ENCODE measurements around the gene GRB7. TPM values are rescaled to one million over a fixed set of nuclear protein-coding genes. Genes with fewer than 3 reads are reported as not detected.

The GRB7 gene
- total and polyA plus RNA-seq, 9 of the 15 experiments (the other 6 are each of a cell fraction or from before 2014, with no cell fraction given), result 0.04 to 6.2 (median 2.2) TPM

DNA sequence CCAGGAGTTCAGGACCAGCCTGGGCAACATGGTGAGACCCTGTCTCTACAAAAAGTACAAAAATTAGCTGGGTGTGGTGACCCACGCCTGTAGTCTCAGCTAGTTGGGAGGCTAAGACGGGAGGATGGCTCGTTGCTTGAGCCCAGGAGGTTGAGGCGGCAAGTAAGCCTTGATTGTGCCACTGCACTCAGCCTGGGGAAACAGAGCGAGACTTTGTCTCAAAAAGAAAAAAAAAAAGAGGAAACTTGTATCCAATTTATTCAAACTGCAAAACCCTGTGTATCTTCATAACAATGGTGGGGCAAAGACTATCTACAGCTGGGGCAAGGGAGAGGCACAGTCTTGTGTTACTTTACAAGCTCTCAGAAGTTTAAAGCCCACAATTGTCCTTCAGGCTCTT lies 21.5 kb downstream of the GRB7 start:
- TF ChIP-seq HDAC8 (tag; IDR thresholded peaks at IDR 0.05), result no peak
- no peak for TF ChIP-seq ZNF347 (CRISPR knock-in tag; IDR thresholded peaks at IDR 0.05; ENCODE audit: low read depth)
- no peak for TF ChIP-seq SRSF3 (IDR thresholded peaks at IDR 0.05; ENCODE audit: insufficient read depth, low read length)
- TF ChIP-seq BRD9 (IDR thresholded peaks at IDR 0.05; ENCODE audit: low read depth, partially characterized antibody), result no peak
- TF ChIP-seq KLF1 (tag; IDR thresholded peaks at IDR 0.05), result no peak
- TF ChIP-seq ZNF174 (CRISPR knock-in tag; IDR thresholded peaks at IDR 0.05), result no peak
- TF ChIP-seq EP300 (IDR thresholded peaks at IDR 0.05; ENCODE audit: low read length), result no peak
- no peak for TF ChIP-seq ZNF165 (CRISPR knock-in tag; IDR thresholded peaks at IDR 0.05; ENCODE audit: borderline replicate concordance)
- TF ChIP-seq ZNF644 (tag; IDR thresholded peaks at IDR 0.05; ENCODE audit: low read depth), result no peak
- TF ChIP-seq EGR1 (conservative IDR thresholded peaks at IDR 0.05), result no peak
- no peak for TF ChIP-seq CREM (IDR thresholded peaks at IDR 0.05; ENCODE audit: low read depth)
- no peak for TF ChIP-seq SIN3A (IDR thresholded peaks at IDR 0.05; ENCODE audit: borderline replicate concordance in 2 of 2, control insufficient read depth in 1 of 2, low read depth in 2 of 2, low read length in 2 of 2)
- TF ChIP-seq ETV5 (CRISPR knock-in tag; IDR thresholded peaks at IDR 0.05; ENCODE audit: low read depth), result no peak
- TF ChIP-seq ELF2 (CRISPR knock-in tag; IDR thresholded peaks at IDR 0.05), result no peak
- TF ChIP-seq, protein P1, sequence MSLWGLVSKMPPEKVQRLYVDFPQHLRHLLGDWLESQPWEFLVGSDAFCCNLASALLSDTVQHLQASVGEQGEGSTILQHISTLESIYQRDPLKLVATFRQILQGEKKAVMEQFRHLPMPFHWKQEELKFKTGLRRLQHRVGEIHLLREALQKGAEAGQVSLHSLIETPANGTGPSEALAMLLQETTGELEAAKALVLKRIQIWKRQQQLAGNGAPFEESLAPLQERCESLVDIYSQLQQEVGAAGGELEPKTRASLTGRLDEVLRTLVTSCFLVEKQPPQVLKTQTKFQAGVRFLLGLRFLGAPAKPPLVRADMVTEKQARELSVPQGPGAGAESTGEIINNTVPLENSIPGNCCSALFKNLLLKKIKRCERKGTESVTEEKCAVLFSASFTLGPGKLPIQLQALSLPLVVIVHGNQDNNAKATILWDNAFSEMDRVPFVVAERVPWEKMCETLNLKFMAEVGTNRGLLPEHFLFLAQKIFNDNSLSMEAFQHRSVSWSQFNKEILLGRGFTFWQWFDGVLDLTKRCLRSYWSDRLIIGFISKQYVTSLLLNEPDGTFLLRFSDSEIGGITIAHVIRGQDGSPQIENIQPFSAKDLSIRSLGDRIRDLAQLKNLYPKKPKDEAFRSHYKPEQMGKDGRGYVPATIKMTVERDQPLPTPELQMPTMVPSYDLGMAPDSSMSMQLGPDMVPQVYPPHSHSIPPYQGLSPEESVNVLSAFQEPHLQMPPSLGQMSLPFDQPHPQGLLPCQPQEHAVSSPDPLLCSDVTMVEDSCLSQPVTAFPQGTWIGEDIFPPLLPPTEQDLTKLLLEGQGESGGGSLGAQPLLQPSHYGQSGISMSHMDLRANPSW (CRISPR knock-in tag; IDR thresholded peaks at IDR 0.05), result no peak
- no peak for TF ChIP-seq FOSL1 (tag; conservative IDR thresholded peaks at IDR 0.05)
- no peak for TF ChIP-seq MEIS2 (IDR thresholded peaks at IDR 0.05; ENCODE audit: partially characterized antibody)
- TF ChIP-seq TOE1 (IDR thresholded peaks at IDR 0.05; ENCODE audit: borderline replicate concordance), result no peak
- no peak for TF ChIP-seq TOE1 (CRISPR knock-in tag; IDR thresholded peaks at IDR 0.05; ENCODE audit: borderline replicate concordance, low read depth)
- no peak for TF ChIP-seq FOXP4 (CRISPR knock-in tag; IDR thresholded peaks at IDR 0.05; ENCODE audit: borderline replicate concordance)
- no peak overlapping the region for H3K4me2 ChIP-seq (ENCODE audit: insufficient read depth, low read length)
- intact Hi-C loops (cut with micrococcal nuclease), result no loop called here
- H2AFZ ChIP-seq (ENCODE audit: low read depth, low read length), result no peak overlapping the region
- WGBS (ENCODE audit: insufficient coverage, low coverage, missing lambda C conversion rate), result 35% methylated on average over 5 of the region's 5 CpGs
- peaks cover 0 to 10% of the 10 kb centered on the region in 2 experiments; a peak in 2 of 5 replicates for H3K4me1 ChIP-seq (replicated peaks in 1 of 2; ENCODE audit: control insufficient read depth in 2 of 2, insufficient read depth in 2 of 2, low read length in 2 of 2)
- H3K27me3 ChIP-seq (ENCODE audit: control insufficient read depth in 2 of 2, insufficient read depth in 2 of 2, low read length in 2 of 2), result peaks cover 19 to 34% of the 10 kb centered on the region in 2 experiments; a peak in 4 of 5 replicates
- CTCF ChIA-PET (ENCODE audit: low intra/inter-chr PET ratio), result no interaction called here
- FAIRE-seq, result no peak
- no peak overlapping the region for H3K4me3 ChIP-seq
- H3K36me3 ChIP-seq (ENCODE audit: control insufficient read depth, insufficient read depth, low read length), result no peaks in the 10 kb centered on the region
- in situ Hi-C loops (cut with MboI), result loop anchor here (5.0 kb wide), 1 partner anchor 137 kb away; no protein-coding TSS in a partner anchor
- H3K79me2 ChIP-seq (ENCODE audit: control insufficient read depth, insufficient read depth, low read length), result no peaks in the 10 kb centered on the region
- no peak overlapping the region for H3K9ac ChIP-seq (ENCODE audit: insufficient read depth in 1 of 2, low read depth in 2 of 2, low read length in 2 of 2)
- no peak for ATAC-seq
- BruUV-seq (replicated peaks), result no TSS peak
- H3K9me1 ChIP-seq (ENCODE audit: control insufficient read depth, insufficient read depth, low read length), result no peaks in the 10 kb centered on the region
- no peak for DNase-seq (ENCODE audit: extremely low read depth in 1 of 4, low spot score in 3 of 4)
- POLR2A ChIA-PET, result interaction anchor here (1.1 kb wide), 1 partner anchor 25 kb away, joined by 4 read pairs; no protein-coding TSS in a partner anchor
- no peaks in the 10 kb centered on the region for H3K9me3 ChIP-seq (replicated peaks; ENCODE audit: control insufficient read depth, insufficient read depth, low read depth, low read length)
- no peak overlapping the region for H3K27ac ChIP-seq (ENCODE audit: extremely low read depth, low read depth, low read length)
- no peaks in the 10 kb centered on the region for H4K20me1 ChIP-seq (replicated peaks; ENCODE audit: control insufficient read depth, insufficient read depth, low read length)

All from K562 (cell line).